H9 (cell line): ENCODE results near the gene B4GALNT1. TPM values are rescaled to one million over a fixed set of nuclear protein-coding genes. Genes with fewer than 3 reads are reported as not detected.

Source experiments
- DNase-seq: peaks from one replicate; pipeline ENCODE4 v3.0.0-alpha.2; 2017
- H2AFZ ChIP-seq: one replicate; pipeline ENCODE4 v1.6.1; 2013; ENCODE audit warnings: mild to moderate bottlenecking, low read length, control low read depth, moderate library complexity
- H2AK5ac ChIP-seq: 2 replicates; pipeline ENCODE4 v1.6.1; 2013; ENCODE audit warnings: low read length, control low read depth, mixed read lengths; ENCODE audit not compliant: insufficient read length
- H2BK120ac ChIP-seq: one replicate; pipeline ENCODE4 v1.6.1; 2013; ENCODE audit warnings: low read depth, mild to moderate bottlenecking, low read length, control low read depth, inconsistent platforms; ENCODE audit not compliant: poor library complexity, severe bottlenecking
- H2BK12ac ChIP-seq: 2 replicates; pipeline ENCODE4 v1.6.1; 2013; ENCODE audit warnings: low read length, control low read depth, mixed read lengths, low read depth; ENCODE audit not compliant: insufficient read length
- H2BK15ac ChIP-seq: 2 replicates; pipeline ENCODE4 v1.6.1; 2013; ENCODE audit warnings: low read depth, low read length, control low read depth
- H2BK20ac ChIP-seq: one replicate; pipeline ENCODE4 v1.6.1; 2013; ENCODE audit warnings: low read depth, mild to moderate bottlenecking, low read length, control low read depth, inconsistent platforms; ENCODE audit not compliant: poor library complexity, severe bottlenecking
- H2BK5ac ChIP-seq: 2 replicates; pipeline ENCODE4 v1.6.1; 2013; ENCODE audit warnings: low read length, control low read depth, mixed read lengths; ENCODE audit not compliant: insufficient read length
- H3K14ac ChIP-seq: 2 replicates; pipeline ENCODE4 v1.6.1; 2013; ENCODE audit warnings: low read length, control low read depth; ENCODE audit not compliant: insufficient read depth
- H3K18ac ChIP-seq: 2 replicates; pipeline ENCODE4 v1.6.1; 2013; ENCODE audit warnings: low read depth, mild to moderate bottlenecking, mixed read lengths, low read length, control low read depth; ENCODE audit not compliant: insufficient read length
- H3K23ac ChIP-seq: 2 replicates; pipeline ENCODE4 v1.6.1; 2013; ENCODE audit warnings: low read length, control low read depth, mixed read lengths, low read depth; ENCODE audit not compliant: insufficient read length
- H3K23me2 ChIP-seq: 2 replicates; pipeline ENCODE4 v1.6.1; 2013; ENCODE audit warnings: low read depth, mild to moderate bottlenecking, mixed read lengths, low read length, control low read depth; ENCODE audit not compliant: insufficient read length, poor library complexity, severe bottlenecking
- H3K27ac ChIP-seq: 2 replicates; pipeline ENCODE4 v1.5.1; 2013; ENCODE audit warnings: low read length, control low read depth, mixed read lengths, low read depth; ENCODE audit not compliant: insufficient read length
- H3K27me3 ChIP-seq: 2 replicates; pipeline ENCODE4 v1.6.1; 2013; ENCODE audit warnings: low read length, control low read depth, inconsistent platforms; ENCODE audit not compliant: insufficient read depth
- H3K4ac ChIP-seq: 2 replicates; pipeline ENCODE4 v1.6.1; 2013; ENCODE audit warnings: low read depth, mild to moderate bottlenecking, control low read depth, inconsistent platforms, low read length, moderate library complexity
- H3K4me1 ChIP-seq: 2 replicates; pipeline ENCODE4 v1.6.1; 2013; ENCODE audit warnings: low read length, control low read depth, inconsistent platforms; ENCODE audit not compliant: insufficient read depth
- H3K4me2 ChIP-seq: 2 replicates; pipeline ENCODE4 v1.6.1; 2013; ENCODE audit warnings: low read length, control low read depth, mixed read lengths; ENCODE audit not compliant: insufficient read length, insufficient read depth
- H3K56ac ChIP-seq: 2 replicates; pipeline ENCODE4 v1.6.1; 2013; ENCODE audit warnings: low read depth, mild to moderate bottlenecking, mixed read lengths, low read length, control low read depth; ENCODE audit not compliant: insufficient read length
- H3K79me1 ChIP-seq: 2 replicates; pipeline ENCODE4 v1.6.1; 2013; ENCODE audit warnings: low read depth, mild to moderate bottlenecking, moderate library complexity, low read length, control low read depth, inconsistent platforms; ENCODE audit not compliant: insufficient read depth, poor library complexity, severe bottlenecking
- H3K79me2 ChIP-seq: 2 replicates; pipeline ENCODE4 v1.6.1; 2013; ENCODE audit warnings: low read length, control low read depth, inconsistent platforms; ENCODE audit not compliant: insufficient read depth
- H3K9ac ChIP-seq: 2 replicates; pipeline ENCODE4 v1.6.1; 2013; ENCODE audit warnings: low read length, control low read depth, mixed read lengths; ENCODE audit not compliant: insufficient read length; ENCODE audit errors: extremely low read depth
- H3K9me3 ChIP-seq: one replicate; pipeline ENCODE4 v1.6.1; 2013; ENCODE audit warnings: low read depth, low read length, inconsistent platforms; ENCODE audit not compliant: control insufficient read depth
- H3T11ph ChIP-seq: one replicate; pipeline ENCODE4 v1.6.1; 2013; ENCODE audit warnings: mild to moderate bottlenecking, low read length, control low read depth, inconsistent platforms
- H4K20me1 ChIP-seq: one replicate; pipeline ENCODE4 v1.6.1; 2013; ENCODE audit not compliant: control insufficient read depth, insufficient read length, insufficient read depth
- H4K5ac ChIP-seq: 2 replicates; pipeline ENCODE4 v1.6.1; 2013; ENCODE audit warnings: low read depth, mild to moderate bottlenecking, mixed read lengths, low read length, control low read depth; ENCODE audit not compliant: insufficient read length
- H4K8ac ChIP-seq: replicated peaks from 2 replicates; pipeline ENCODE4 v1.6.1; 2013; ENCODE audit warnings: low read length, control low read depth, mixed read lengths, low read depth; ENCODE audit not compliant: insufficient read length
- H4K91ac ChIP-seq: 2 replicates; pipeline ENCODE4 v1.6.1; 2013; ENCODE audit warnings: low read depth, mild to moderate bottlenecking, moderate library complexity, mixed read lengths, low read length, control low read depth; ENCODE audit not compliant: insufficient read length
- H3K27ac Mint-ChIP-seq, 3 experiments: 2 replicates in 2 of 3; 3 replicates in 1 of 3; pipeline ENCODE4 v1.8.0; 2020 to 2021; ENCODE audit warnings: mixed read lengths in 3 of 3, mild to moderate bottlenecking in 1 of 3, moderate library complexity in 1 of 3
- H3K27me3 Mint-ChIP-seq: 2 replicates; pipeline ENCODE4 v1.8.0; 2021; ENCODE audit warnings: low read depth, mild to moderate bottlenecking, moderate library complexity, mixed read lengths
- H3K36me3 Mint-ChIP-seq, 3 experiments: 2 replicates in 2 of 3; 3 replicates in 1 of 3; pipeline ENCODE4 v1.8.0; 2020 to 2021; ENCODE audit warnings: low read depth in 3 of 3, mixed read lengths in 3 of 3; ENCODE audit not compliant: insufficient read depth in 1 of 3
- H3K4me1 Mint-ChIP-seq, 2 experiments: 2 replicates each; pipeline ENCODE4 v1.8.0; 2020; ENCODE audit warnings: mixed read lengths in 2 of 2
- H3K4me3 Mint-ChIP-seq, 2 experiments: 2 replicates in 1 of 2; 3 replicates in 1 of 2; pipeline ENCODE4 v1.8.0; 2020 to 2021; ENCODE audit warnings: mild to moderate bottlenecking in 2 of 2, mixed read lengths in 2 of 2, moderate library complexity in 1 of 2
- H3K9me3 Mint-ChIP-seq, 2 experiments: 2 replicates in 1 of 2; 3 replicates in 1 of 2; pipeline ENCODE4 v1.8.0; 2020; ENCODE audit warnings: mild to moderate bottlenecking in 2 of 2, mixed read lengths in 2 of 2, moderate library complexity in 1 of 2
- CTCF ChIP-seq: fragments of 200-600 bp; sonication (generic); conservative IDR thresholded peaks from 3 replicates; pipeline ENCODE4 v1.8.0; 2021; ENCODE audit warnings: antibody characterized with exemption, mild to moderate bottlenecking
- WGBS: extraction: QIAGEN DNeasy Blood & Tissue Kit; methylation state at CpG from one replicate; pipeline ENCODE4 v1.1.7; 2013; ENCODE audit warnings: missing lambda C conversion rate, low lambda C conversion rate, mixed read lengths; ENCODE audit not compliant: insufficient read length; ENCODE audit errors: extremely low coverage; 5-methylcytosine and 5-hydroxymethylcytosine counted together
- total RNA-seq: library from RNA; stranded (reverse); gene quantifications from 2 replicates; pipeline ENCODE4 v1.2.1, GENCODE V29; 2021

The B4GALNT1 gene
- total RNA-seq, 1 experiment from 2014 or later = 2.3 TPM

- Histone ChIP-seq H3K18ac (no peak overlapping the region), H3K4me1 (no peaks in the 10 kb centered on the region), H3K14ac (no peak overlapping the region), H3K9me3 (no peaks in the 10 kb centered on the region), H3K27ac (no peak overlapping the region), H2BK5ac (no peak overlapping the region), H4K91ac (no peak overlapping the region), H3K79me1 (no peaks in the 10 kb centered on the region), H3K4ac (no peak overlapping the region), H4K8ac (no peak overlapping the region), H3K23ac (no peak overlapping the region), H2BK15ac (no peak overlapping the region), H2AK5ac (no peak overlapping the region), H3T11ph (no peak overlapping the region), H2BK120ac (no peak overlapping the region), H3K56ac (no peak overlapping the region), H2AFZ (no peak overlapping the region), H4K20me1 (no peaks in the 10 kb centered on the region), H4K5ac (no peak overlapping the region), H3K23me2 (no peaks in the 10 kb centered on the region), H3K79me2 (0 out of 2 replicates have a peak, but pooled peaks cover 2% of the 10 kb centered on the region), H2BK20ac (no peak overlapping the region), H2BK12ac (no peak overlapping the region), H3K4me2 (no peak overlapping the region), H3K9ac (no peak overlapping the region), H3K27me3 (no peaks in the 10 kb centered on the region)
- no peaks in the 10 kb centered on the region for H3K9me3 Mint-ChIP-seq
- no peaks in the 10 kb centered on the region for H3K4me1 Mint-ChIP-seq
- no CpG with 5 or more reads among the region's 12 CpGs for WGBS
- no peaks in the 10 kb centered on the region for H3K27me3 Mint-ChIP-seq
- peaks cover 40 to 78% (median 61%) of the 10 kb centered on the region in 3 experiments; a peak in 6 of 7 replicates for H3K36me3 Mint-ChIP-seq
- TF ChIP-seq CTCF = no peak
- no peak for DNase-seq
- no peak overlapping the region; a peak in 1 of 7 replicates for H3K27ac Mint-ChIP-seq
- no peak overlapping the region for H3K4me3 Mint-ChIP-seq
Observed at GRCh38 chr12:57577981-57578758, 54.8 kb downstream of the B4GALNT1 start.
